SU-DHL-6 (cell line): ENCODE results near the gene RUNX1.

Experiments used
- H2AFZ ChIP-seq: fragments of 200-600 bp; sonication (generic); 2 replicates; pipeline ENCODE4 v1.6.1; 2014; ENCODE audit warnings: low read depth, mild to moderate bottlenecking, moderate library complexity, mixed read lengths, antibody characterized with exemption, low read length; ENCODE audit not compliant: severe bottlenecking
- H3F3A ChIP-seq: fragments of 200-600 bp; shearing (Covaris generic); 2 replicates; pipeline ENCODE4 v1.6.0; 2016; ENCODE audit warnings: antibody characterized with exemption, mild to moderate bottlenecking; ENCODE audit not compliant: insufficient read depth
- H3K27ac ChIP-seq: fragments of 200-600 bp; sonication (generic); 2 replicates; pipeline ENCODE4 v1.5.1; 2016; ENCODE audit warnings: low read depth, mild to moderate bottlenecking, low read length, moderate library complexity, mixed read lengths
- H3K27me3 ChIP-seq: fragments of 200-600 bp; sonication (generic), shearing (Covaris generic); 2 replicates; pipeline ENCODE4 v1.6.0; 2014; ENCODE audit warnings: mild to moderate bottlenecking, low read length
- H3K36me3 ChIP-seq: fragments of 200-600 bp; sonication (generic); 2 replicates; pipeline ENCODE4 v1.6.1; 2014; ENCODE audit warnings: mild to moderate bottlenecking, low read length, mixed read lengths
- H3K4me2 ChIP-seq: fragments of 300-600, 200-600 bp; shearing (Covaris generic), sonication (generic); 2 replicates; pipeline ENCODE4 v1.6.0; 2014; ENCODE audit warnings: low read length, low read depth, mild to moderate bottlenecking; ENCODE audit not compliant: poor library complexity, severe bottlenecking
- H3K4me3 ChIP-seq: fragments of 200-600 bp; sonication (generic); 2 replicates; pipeline ENCODE4 v1.5.1; 2014; ENCODE audit warnings: antibody characterized with exemption, low read length, mild to moderate bottlenecking, mixed read lengths; ENCODE audit not compliant: insufficient read depth, poor library complexity, severe bottlenecking
- H3K79me2 ChIP-seq: fragments of 200-600 bp; sonication (generic); 2 replicates; pipeline ENCODE4 v1.6.1; 2014; ENCODE audit warnings: mild to moderate bottlenecking, low read length, moderate library complexity; ENCODE audit not compliant: insufficient read depth
- H3K9ac ChIP-seq: fragments of 200-600 bp; sonication (generic); 2 replicates; pipeline ENCODE4 v1.7.0; 2014; ENCODE audit warnings: mild to moderate bottlenecking, low read length
- H3K9me2 ChIP-seq: fragments of 200-600 bp; sonication (generic); replicated peaks from 2 replicates; pipeline ENCODE4 v1.6.1; 2014; ENCODE audit warnings: low read length; ENCODE audit not compliant: insufficient read depth
- H3K9me3 ChIP-seq: fragments of 200-600 bp; sonication (generic); 2 replicates; pipeline ENCODE4 v1.6.1; 2014; ENCODE audit warnings: low read length, mixed read lengths; ENCODE audit not compliant: insufficient read depth
- H4K20me1 ChIP-seq: fragments of 200-600 bp; sonication (generic); 2 replicates; pipeline ENCODE4 v1.6.1; 2014; ENCODE audit warnings: low read depth, mild to moderate bottlenecking, antibody characterized with exemption, low read length, moderate library complexity, mixed read lengths
- CTCF ChIP-seq: fragments of 200-600 bp; sonication (generic); IDR thresholded peaks from one replicate; pipeline ENCODE4 v1.5.1; 2017; ENCODE audit warnings: antibody characterized with exemption, mild to moderate bottlenecking, low read length, moderate library complexity; ENCODE audit not compliant: insufficient read depth, poor library complexity, severe bottlenecking
- EZH2phosphoT487 ChIP-seq: fragments of 200-600 bp; sonication (generic), shearing (Covaris generic); conservative IDR thresholded peaks from 2 replicates; pipeline ENCODE4 v1.6.1; 2018; ENCODE audit warnings: mild to moderate bottlenecking, antibody characterized with exemption, low read length, moderate library complexity, mixed read lengths

Gene RUNX1

GRCh38 chr21:34862951-34863350 lies 186.2 kb downstream of the RUNX1 start:
- Histone ChIP-seq H3K9me3 (no peaks in the 10 kb centered on the region), H3K4me2 (no peak overlapping the region), H3K79me2 (peaks cover 7% of the 10 kb centered on the region; the same call in 1 of the 2 replicates), H3K27ac (no peak overlapping the region), H3K9me2 (no peaks in the 10 kb centered on the region), H2AFZ (no peak overlapping the region), H3K4me3 (no peak overlapping the region), H3K9ac (no peak overlapping the region), H3K36me3 (peaks cover 7% of the 10 kb centered on the region; the same call in 1 of the 2 replicates), H4K20me1 (no peaks in the 10 kb centered on the region), H3K27me3 (no peaks in the 10 kb centered on the region), H3F3A (peaks cover 20% of the 10 kb centered on the region)
- TF ChIP-seq EZH2phosphoT487: no peak
- no peak for TF ChIP-seq CTCF

GRCh38 chr21:34861258-34861657 lies 187.8 kb downstream of the RUNX1 start:
- TF ChIP-seq CTCF: no peak
- Histone ChIP-seq H3K4me3 (no peak overlapping the region), H3K79me2 (peaks cover 7% of the 10 kb centered on the region; the same call in 1 of the 2 replicates), H4K20me1 (no peaks in the 10 kb centered on the region), H3K9ac (no peak overlapping the region), H2AFZ (no peak overlapping the region), H3K27me3 (no peaks in the 10 kb centered on the region), H3K4me2 (no peak overlapping the region), H3K9me2 (no peaks in the 10 kb centered on the region), H3K36me3 (peaks cover 20% of the 10 kb centered on the region), H3F3A (peaks cover 14% of the 10 kb centered on the region), H3K9me3 (no peaks in the 10 kb centered on the region), H3K27ac (no peak overlapping the region)

- TF ChIP-seq EZH2phosphoT487 (no peak), CTCF (no peak)
- H3K4me2 ChIP-seq: no peak overlapping the region
- H3K9ac ChIP-seq: no peak overlapping the region
- H2AFZ ChIP-seq: no peak overlapping the region
- 0 out of 2 replicates have a peak, but pooled peaks cover 2% of the 10 kb centered on the region for H3F3A ChIP-seq
- no peaks in the 10 kb centered on the region for H4K20me1 ChIP-seq
- H3K27ac ChIP-seq: no peak overlapping the region
- peaks cover 20% of the 10 kb centered on the region for H3K36me3 ChIP-seq
- H3K4me3 ChIP-seq: no peak overlapping the region
- H3K9me2 ChIP-seq: no peaks in the 10 kb centered on the region
- no peaks in the 10 kb centered on the region for H3K27me3 ChIP-seq
- no peaks in the 10 kb centered on the region for H3K9me3 ChIP-seq
- H3K79me2 ChIP-seq: peaks cover 7% of the 10 kb centered on the region; the same call in 1 of the 2 replicates
Observed at GRCh38 chr21:34859976-34860653, 189.0 kb downstream of the RUNX1 start.
